Measurements from ENCODE around the gene ABCA2. TPM values are rescaled to one million over a fixed set of nuclear protein-coding genes. Genes with fewer than 3 reads are reported as not detected.
A peak's percentile ranks its signal among the peaks of the same experiment; 100 is the strongest.

Gene ABCA2
- total and polyA plus RNA-seq, 12 donors, result 16.0 to 46.7 (median 28.1) TPM

DNA sequence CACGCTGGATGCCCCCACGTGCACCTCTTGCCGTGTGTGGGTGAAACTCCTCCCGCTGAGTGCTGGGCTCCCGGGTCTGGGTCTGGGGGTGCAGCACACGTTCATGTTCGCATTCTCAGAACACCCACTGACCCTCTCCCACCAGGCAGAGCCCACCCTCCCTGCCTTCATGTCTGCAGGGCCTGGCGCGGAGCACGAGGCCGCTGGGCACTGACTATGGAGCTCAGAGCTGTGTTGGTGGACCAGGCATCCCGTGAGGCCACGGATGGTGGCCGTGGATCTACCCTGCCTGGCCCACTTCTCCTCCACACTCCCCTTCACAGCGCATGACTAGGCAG lies 67.1 kb downstream of the ABCA2 start:
- intact Hi-C loops (cut with DNase I), result no loop called here
- peaks cover 2 to 42% (median 16%) of the 10 kb centered on the region in 9 donors for H3K4me1 ChIP-seq
- no peaks in the 10 kb centered on the region for H3K36me3 ChIP-seq
- H3K9me3 ChIP-seq, result no peaks in the 10 kb centered on the region
- H3K27me3 ChIP-seq, result no peaks in the 10 kb centered on the region
- H3K27ac ChIP-seq, result peak overlapping the region in 2 of 10 donors; percentile 26 to 47
- TF ChIP-seq, protein P1, sequence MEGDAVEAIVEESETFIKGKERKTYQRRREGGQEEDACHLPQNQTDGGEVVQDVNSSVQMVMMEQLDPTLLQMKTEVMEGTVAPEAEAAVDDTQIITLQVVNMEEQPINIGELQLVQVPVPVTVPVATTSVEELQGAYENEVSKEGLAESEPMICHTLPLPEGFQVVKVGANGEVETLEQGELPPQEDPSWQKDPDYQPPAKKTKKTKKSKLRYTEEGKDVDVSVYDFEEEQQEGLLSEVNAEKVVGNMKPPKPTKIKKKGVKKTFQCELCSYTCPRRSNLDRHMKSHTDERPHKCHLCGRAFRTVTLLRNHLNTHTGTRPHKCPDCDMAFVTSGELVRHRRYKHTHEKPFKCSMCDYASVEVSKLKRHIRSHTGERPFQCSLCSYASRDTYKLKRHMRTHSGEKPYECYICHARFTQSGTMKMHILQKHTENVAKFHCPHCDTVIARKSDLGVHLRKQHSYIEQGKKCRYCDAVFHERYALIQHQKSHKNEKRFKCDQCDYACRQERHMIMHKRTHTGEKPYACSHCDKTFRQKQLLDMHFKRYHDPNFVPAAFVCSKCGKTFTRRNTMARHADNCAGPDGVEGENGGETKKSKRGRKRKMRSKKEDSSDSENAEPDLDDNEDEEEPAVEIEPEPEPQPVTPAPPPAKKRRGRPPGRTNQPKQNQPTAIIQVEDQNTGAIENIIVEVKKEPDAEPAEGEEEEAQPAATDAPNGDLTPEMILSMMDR (IDR thresholded peaks at IDR 0.05), result no peak
- ATAC-seq (peak in 1 of 8 donors; percentile 11), DNase-seq (no peak)
- 83 to 87% methylated on average over 15 of the region's 15 CpGs for WGBS, 2 donors
- no peak overlapping the region for H3K4me3 ChIP-seq

DNA sequence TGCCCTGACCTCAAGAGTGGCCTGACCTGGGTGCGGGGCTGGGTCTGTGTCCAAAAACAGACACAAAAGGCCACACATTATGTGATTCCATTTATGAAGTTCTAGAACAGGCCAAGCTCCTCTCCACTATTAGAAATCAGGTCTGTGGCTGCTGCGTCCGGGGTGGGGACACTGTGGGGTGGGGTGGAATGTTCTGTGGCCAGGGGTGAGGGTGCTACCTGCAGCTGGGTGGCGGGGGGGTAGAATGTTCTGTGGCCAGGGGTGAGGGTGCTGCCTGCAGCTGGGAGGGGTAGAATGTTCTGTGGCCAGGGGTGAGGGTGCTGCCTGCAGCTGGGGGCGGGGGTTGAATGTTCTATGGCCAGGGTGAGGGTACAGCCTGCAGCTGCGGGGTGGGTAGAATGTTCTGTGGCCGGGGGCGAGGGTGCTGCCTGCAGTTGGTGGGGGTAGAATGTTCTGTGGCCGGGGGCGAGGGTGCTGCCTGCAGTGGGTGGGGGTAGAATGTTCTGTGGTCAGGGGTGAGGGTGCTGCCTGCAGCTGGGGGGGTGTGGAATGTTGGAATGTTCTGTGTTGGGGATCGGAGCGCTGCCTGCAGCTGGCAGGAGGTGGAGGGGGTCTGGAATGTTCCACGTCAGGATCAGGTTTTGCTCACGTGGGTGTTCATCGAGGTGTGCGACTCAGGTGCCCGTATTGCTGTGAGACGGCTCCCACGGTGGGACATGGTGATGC lies 67.7 kb downstream of the ABCA2 start:
- WGBS, 2 donors, result 77 to 89% methylated on average over 19 of the region's 19 CpGs
- no peak for ATAC-seq
- Histone ChIP-seq H3K27ac (peak overlapping the region in 1 of 10 donors; percentile 65), H3K9me3 (no peaks in the 10 kb centered on the region), H3K4me3 (no peak overlapping the region), H3K36me3 (no peaks in the 10 kb centered on the region), H3K4me1 (peaks cover 0 to 38% (median 14%) of the 10 kb centered on the region in 9 donors), H3K27me3 (no peaks in the 10 kb centered on the region)
- TF ChIP-seq, protein P1 (IDR thresholded peaks at IDR 0.05), result no peak
- no peak for DNase-seq
- intact Hi-C loops (cut with DNase I), result no loop called here

DNA sequence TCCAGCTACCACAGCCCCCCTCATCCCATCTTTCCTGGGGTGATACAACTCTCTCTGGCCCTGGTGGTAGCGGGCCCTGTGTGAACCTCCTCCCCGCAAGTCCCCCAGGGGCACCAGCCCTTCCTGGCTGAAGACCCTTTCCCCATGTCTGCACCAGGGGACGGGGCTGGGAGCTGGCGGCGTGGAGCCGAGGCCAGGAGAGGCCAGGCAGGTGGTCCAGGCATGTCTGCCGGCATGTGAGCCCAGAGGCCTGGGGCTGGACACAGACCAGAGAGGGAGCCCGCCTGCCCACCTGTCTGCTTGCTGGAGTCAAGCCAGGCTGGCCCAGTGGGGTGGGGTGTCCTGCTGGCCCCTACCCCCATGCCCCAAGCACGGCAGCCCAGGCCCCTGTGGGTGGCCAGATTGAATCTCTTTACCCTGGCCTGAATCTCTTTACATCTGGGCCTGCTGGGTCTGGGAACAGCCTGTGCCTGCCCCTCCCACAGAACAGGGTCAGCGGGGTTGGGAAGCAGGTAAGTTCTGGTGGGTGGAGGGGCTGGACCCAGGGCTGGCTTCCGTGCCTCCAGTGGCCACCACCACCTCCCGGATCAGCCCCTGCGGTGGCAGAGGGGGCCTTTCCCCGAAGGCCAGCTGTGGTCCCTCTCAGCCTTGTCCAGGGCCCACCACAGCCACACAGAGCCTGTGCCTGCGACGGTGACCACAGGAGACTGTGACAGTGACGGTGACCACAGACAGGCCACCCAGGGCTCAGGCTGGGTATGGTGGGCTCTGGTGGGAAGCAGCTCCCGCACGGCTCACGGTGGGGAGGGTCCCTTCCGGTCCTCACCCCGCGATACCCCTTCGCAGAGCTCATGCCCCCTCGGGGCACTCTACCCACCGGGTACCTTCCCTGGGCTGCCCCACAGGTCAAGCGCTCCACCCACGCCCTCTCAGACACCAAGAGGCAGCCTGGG lies 68.9 kb downstream of the ABCA2 start:
- peak in 1 of 2 donors; percentile 14 for DNase-seq
- Histone ChIP-seq H3K4me1 (peaks cover 0 to 32% (median 8%) of the 10 kb centered on the region in 9 donors), H3K27me3 (no peaks in the 10 kb centered on the region), H3K4me3 (no peak overlapping the region), H3K9me3 (no peaks in the 10 kb centered on the region), H3K27ac (peak overlapping the region in 1 of 10 donors; percentile 65), H3K36me3 (no peaks in the 10 kb centered on the region)
- ATAC-seq, result peak in 1 of 8 donors; percentile 15
- TF ChIP-seq, protein P1 (IDR thresholded peaks at IDR 0.05), result no peak
- WGBS, 2 donors, result 87 to 90% methylated on average over 28 of the region's 28 CpGs
- intact Hi-C loops (cut with DNase I), result no loop called here

DNA sequence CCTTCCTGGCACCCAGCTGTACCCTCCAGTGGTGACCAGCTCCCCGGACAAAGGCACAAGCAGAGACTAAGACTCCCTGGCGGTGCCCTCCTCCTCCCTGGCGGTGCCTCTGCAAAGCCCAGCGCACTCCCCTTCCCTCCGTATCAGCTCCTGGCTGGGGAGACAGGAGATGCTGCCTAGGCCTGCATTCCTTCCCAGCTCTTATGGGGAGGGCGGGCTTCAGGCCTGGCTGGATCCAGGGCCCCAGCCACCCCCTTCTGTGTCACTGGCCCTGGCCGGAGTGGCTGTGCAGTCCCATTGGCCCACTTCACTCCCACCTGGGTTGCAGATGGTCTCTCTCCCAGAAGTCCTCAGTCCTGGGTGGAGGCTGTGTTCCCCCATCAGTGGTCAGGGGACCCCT lies 69.6 kb downstream of the ABCA2 start:
- no peak for ATAC-seq
- TF ChIP-seq, protein P1 (IDR thresholded peaks at IDR 0.05), result no peak
- intact Hi-C loops (cut with DNase I), result no loop called here
- Histone ChIP-seq H3K27ac (no peak overlapping the region), H3K36me3 (no peaks in the 10 kb centered on the region), H3K9me3 (no peaks in the 10 kb centered on the region), H3K27me3 (no peaks in the 10 kb centered on the region), H3K4me1 (peaks cover 0 to 24% (median 6%) of the 10 kb centered on the region in 9 donors), H3K4me3 (no peak overlapping the region)
- 97 to 99% methylated on average over 7 of the region's 7 CpGs for WGBS, 2 donors
- DNase-seq, result no peak
